ENCODE results near the gene MAGI1.

GRCh38 chr3:65564483-65564882 is 474.2 kb downstream of the MAGI1 start:
- TF ChIP-seq FOXK2 (IDR thresholded peaks at IDR 0.05), result no peak
- TF ChIP-seq HDGF (IDR thresholded peaks at IDR 0.05; ENCODE audit: borderline replicate concordance), result no peak
- no peak for TF ChIP-seq SP1 (IDR thresholded peaks at IDR 0.05)
- no peak for TF ChIP-seq BHLHE40 (IDR thresholded peaks at IDR 0.05; ENCODE audit: borderline replicate concordance)

All from HEK293T (cell line).